ENCODE data around the gene GABARAP. TPM values are rescaled to one million over a fixed set of nuclear protein-coding genes. Genes with fewer than 3 reads are reported as not detected.
A peak's percentile ranks its signal among the peaks of the same experiment; 100 is the strongest.

Gene GABARAP
- total RNA-seq, 1 experiment from 2014 or later, result 228 TPM

DNA sequence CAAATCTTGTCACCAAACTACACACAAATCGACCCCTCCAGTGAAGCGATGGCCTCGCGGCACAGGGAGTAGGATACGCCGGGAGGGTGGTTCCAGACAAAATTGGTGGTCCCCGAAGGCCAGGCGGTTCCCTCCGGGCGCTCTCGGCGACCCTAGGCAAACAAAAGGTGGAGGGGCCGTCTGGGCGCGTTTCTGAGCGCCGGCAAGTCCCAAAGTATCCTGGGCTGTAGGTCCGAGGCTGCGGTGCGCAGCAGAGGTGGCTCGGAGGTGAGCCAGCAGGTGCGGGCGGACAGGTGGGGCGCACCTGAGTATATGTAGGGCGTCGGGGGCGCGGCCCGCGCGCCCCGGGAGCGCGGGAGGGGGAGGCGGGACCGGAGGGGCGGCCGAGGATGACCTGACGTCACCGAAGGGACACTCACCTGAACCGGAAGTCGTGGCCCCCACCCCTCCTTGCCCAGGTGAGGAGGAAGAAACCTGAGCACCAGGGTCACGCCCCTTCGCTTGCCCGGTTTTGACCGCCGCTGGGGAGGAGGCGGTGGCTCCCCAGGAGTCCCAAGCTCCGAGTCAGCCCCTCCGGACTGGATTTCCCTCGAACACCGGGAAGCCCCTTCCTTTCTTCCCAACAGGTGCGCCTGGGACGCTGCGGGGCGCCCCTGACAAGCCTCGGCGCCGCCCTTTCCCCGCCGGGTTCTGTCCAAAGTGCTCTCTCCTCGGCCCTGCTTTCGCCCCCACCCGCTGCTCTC lies 20.1 kb upstream of the GABARAP start, which contains the start of gene CLDN7 (continued):
- TF ChIP-seq MYBL2 (CRISPR knock-in tag; IDR thresholded peaks at IDR 0.05), result no peak
- no peak for TF ChIP-seq SMAD3 (CRISPR knock-in tag; IDR thresholded peaks at IDR 0.05; ENCODE audit: borderline replicate concordance)

DNA sequence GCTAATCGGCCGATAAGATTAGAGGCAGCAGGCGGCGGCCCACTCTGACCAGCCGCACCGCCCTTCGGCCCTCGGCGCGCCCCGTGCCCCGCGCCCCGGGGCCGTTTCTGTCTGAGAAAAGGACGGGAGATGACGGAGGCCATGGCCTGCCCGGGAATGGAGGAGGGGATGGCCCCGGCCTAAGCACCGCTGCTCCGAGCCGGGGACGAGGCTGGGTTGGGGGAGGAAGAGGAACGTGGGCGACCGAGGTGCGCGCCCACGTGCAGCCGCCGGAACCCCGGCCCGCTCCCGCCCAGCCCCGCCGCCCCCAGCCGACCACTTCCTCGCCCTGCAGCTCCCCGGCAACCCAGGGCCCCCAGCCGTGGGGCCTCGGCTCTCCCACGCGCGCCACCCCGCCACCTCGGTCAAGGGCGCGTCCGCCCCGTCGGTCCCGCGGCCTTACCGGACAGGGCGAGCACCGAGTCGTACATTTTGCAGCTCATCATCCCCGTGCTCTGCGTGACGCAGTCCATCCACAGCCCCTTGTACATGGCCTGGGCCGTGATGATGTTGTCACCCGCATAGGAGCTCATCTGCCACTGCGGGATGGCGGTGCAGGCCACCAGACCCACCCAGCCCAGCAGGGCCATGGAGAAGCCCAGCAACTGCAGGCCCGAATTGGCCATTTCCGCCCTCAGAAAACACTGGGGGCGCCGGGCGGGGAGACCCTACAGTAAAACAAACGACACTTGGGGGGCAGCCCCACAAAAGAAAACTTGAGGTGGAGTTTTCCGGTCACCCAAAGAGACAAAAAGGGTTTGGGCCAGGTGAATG lies 19.3 kb upstream of the GABARAP start:
- Mint-ChIP-seq H3K27ac (peak overlapping the region; percentile 99), H3K4me1 (peaks cover 23% of the 10 kb centered on the region), H3K27me3 (ENCODE audit: low read depth) (no peaks in the 10 kb centered on the region)
- TF ChIP-seq, protein P1, sequence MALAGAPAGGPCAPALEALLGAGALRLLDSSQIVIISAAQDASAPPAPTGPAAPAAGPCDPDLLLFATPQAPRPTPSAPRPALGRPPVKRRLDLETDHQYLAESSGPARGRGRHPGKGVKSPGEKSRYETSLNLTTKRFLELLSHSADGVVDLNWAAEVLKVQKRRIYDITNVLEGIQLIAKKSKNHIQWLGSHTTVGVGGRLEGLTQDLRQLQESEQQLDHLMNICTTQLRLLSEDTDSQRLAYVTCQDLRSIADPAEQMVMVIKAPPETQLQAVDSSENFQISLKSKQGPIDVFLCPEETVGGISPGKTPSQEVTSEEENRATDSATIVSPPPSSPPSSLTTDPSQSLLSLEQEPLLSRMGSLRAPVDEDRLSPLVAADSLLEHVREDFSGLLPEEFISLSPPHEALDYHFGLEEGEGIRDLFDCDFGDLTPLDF (CRISPR knock-in tag; IDR thresholded peaks at IDR 0.05), result 0 out of 2 replicates have a peak, but pooled peaks have one; percentile 6
- no peak for TF ChIP-seq FOXP1 (CRISPR knock-in tag; IDR thresholded peaks at IDR 0.05; ENCODE audit: borderline replicate concordance)
- TF ChIP-seq, protein P2, sequence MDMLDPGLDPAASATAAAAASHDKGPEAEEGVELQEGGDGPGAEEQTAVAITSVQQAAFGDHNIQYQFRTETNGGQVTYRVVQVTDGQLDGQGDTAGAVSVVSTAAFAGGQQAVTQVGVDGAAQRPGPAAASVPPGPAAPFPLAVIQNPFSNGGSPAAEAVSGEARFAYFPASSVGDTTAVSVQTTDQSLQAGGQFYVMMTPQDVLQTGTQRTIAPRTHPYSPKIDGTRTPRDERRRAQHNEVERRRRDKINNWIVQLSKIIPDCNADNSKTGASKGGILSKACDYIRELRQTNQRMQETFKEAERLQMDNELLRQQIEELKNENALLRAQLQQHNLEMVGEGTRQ (CRISPR knock-in tag; IDR thresholded peaks at IDR 0.05), result peak; percentile 5; the same call in 1 of the 2 replicates
- TF ChIP-seq ZNF671 (CRISPR knock-in tag; IDR thresholded peaks at IDR 0.05), result 0 out of 2 replicates have a peak, but pooled peaks have one; percentile 42
- peak; percentile 13; the same call in 1 of the 2 replicates for TF ChIP-seq FOXK1 (CRISPR knock-in tag; IDR thresholded peaks at IDR 0.05)
- TF ChIP-seq RORB (CRISPR knock-in tag; IDR thresholded peaks at IDR 0.05), result no peak
- TF ChIP-seq, protein P3, sequence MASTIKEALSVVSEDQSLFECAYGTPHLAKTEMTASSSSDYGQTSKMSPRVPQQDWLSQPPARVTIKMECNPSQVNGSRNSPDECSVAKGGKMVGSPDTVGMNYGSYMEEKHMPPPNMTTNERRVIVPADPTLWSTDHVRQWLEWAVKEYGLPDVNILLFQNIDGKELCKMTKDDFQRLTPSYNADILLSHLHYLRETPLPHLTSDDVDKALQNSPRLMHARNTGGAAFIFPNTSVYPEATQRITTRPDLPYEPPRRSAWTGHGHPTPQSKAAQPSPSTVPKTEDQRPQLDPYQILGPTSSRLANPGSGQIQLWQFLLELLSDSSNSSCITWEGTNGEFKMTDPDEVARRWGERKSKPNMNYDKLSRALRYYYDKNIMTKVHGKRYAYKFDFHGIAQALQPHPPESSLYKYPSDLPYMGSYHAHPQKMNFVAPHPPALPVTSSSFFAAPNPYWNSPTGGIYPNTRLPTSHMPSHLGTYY (CRISPR knock-in tag; IDR thresholded peaks at IDR 0.05), result no peak
- no peak for TF ChIP-seq SMAD4 (CRISPR knock-in tag; IDR thresholded peaks at IDR 0.05)
- TF ChIP-seq TEAD1 (CRISPR knock-in tag; IDR thresholded peaks at IDR 0.05), result no peak
- TF ChIP-seq, protein P4, sequence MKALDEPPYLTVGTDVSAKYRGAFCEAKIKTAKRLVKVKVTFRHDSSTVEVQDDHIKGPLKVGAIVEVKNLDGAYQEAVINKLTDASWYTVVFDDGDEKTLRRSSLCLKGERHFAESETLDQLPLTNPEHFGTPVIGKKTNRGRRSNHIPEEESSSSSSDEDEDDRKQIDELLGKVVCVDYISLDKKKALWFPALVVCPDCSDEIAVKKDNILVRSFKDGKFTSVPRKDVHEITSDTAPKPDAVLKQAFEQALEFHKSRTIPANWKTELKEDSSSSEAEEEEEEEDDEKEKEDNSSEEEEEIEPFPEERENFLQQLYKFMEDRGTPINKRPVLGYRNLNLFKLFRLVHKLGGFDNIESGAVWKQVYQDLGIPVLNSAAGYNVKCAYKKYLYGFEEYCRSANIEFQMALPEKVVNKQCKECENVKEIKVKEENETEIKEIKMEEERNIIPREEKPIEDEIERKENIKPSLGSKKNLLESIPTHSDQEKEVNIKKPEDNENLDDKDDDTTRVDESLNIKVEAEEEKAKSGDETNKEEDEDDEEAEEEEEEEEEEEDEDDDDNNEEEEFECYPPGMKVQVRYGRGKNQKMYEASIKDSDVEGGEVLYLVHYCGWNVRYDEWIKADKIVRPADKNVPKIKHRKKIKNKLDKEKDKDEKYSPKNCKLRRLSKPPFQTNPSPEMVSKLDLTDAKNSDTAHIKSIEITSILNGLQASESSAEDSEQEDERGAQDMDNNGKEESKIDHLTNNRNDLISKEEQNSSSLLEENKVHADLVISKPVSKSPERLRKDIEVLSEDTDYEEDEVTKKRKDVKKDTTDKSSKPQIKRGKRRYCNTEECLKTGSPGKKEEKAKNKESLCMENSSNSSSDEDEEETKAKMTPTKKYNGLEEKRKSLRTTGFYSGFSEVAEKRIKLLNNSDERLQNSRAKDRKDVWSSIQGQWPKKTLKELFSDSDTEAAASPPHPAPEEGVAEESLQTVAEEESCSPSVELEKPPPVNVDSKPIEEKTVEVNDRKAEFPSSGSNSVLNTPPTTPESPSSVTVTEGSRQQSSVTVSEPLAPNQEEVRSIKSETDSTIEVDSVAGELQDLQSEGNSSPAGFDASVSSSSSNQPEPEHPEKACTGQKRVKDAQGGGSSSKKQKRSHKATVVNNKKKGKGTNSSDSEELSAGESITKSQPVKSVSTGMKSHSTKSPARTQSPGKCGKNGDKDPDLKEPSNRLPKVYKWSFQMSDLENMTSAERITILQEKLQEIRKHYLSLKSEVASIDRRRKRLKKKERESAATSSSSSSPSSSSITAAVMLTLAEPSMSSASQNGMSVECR (CRISPR knock-in tag; IDR thresholded peaks at IDR 0.05; ENCODE audit: borderline replicate concordance), result peak; percentile 79
- TF ChIP-seq IRF1 (CRISPR knock-in tag; IDR thresholded peaks at IDR 0.05), result no peak
- TF ChIP-seq, protein P5, sequence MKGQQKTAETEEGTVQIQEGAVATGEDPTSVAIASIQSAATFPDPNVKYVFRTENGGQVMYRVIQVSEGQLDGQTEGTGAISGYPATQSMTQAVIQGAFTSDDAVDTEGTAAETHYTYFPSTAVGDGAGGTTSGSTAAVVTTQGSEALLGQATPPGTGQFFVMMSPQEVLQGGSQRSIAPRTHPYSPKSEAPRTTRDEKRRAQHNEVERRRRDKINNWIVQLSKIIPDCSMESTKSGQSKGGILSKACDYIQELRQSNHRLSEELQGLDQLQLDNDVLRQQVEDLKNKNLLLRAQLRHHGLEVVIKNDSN (CRISPR knock-in tag; IDR thresholded peaks at IDR 0.05), result 0 out of 2 replicates have a peak, but pooled peaks have one; percentile 7
- TF ChIP-seq FOXP4 (CRISPR knock-in tag; IDR thresholded peaks at IDR 0.05), result peak; percentile 53; the same call in 1 of the 2 replicates
- TF ChIP-seq JUN (CRISPR knock-in tag; IDR thresholded peaks at IDR 0.05), result 0 out of 2 replicates have a peak, but pooled peaks have one; percentile 7
- TF ChIP-seq E2F5 (CRISPR knock-in tag; IDR thresholded peaks at IDR 0.05), result 0 out of 2 replicates have a peak, but pooled peaks have one; percentile 14
- TF ChIP-seq IRF2 (CRISPR knock-in tag; IDR thresholded peaks at IDR 0.05; ENCODE audit: borderline replicate concordance, low read depth), result 0 out of 2 replicates have a peak, but pooled peaks have one; percentile 52
- peak; percentile 66; the same call in 1 of the 2 replicates for TF ChIP-seq NFATC4 (CRISPR knock-in tag; IDR thresholded peaks at IDR 0.05)
- no peak for TF ChIP-seq TEAD4 (CRISPR knock-in tag; IDR thresholded peaks at IDR 0.05)

More for the DNA sequence above, 19.3 kb upstream of the GABARAP start:
- ChIA-PET POLR2A (interaction anchor here (1.0 kb wide), 2 partner anchors 10 to 19 kb away, joined by 5 to 6 read pairs; partner anchors contain the start of genes CTDNEP1 and GABARAP), CTCF (interaction anchor here (1.1 to 1.4 kb wide), 2 partner anchors 13 to 19 kb away, joined by 3 to 4 read pairs; no protein-coding TSS in a partner anchor)
- DNase-seq (ENCODE audit: low spot score) (peak; percentile 27), ATAC-seq (no peak)
- Mint-ChIP-seq H3K9me3 (no peaks in the 10 kb centered on the region), H3K36me3 (peaks cover 9% of the 10 kb centered on the region), H3K4me3 (peak overlapping the region; percentile 98)

Measured in WTC11 (cell line).